HG03159 (cell line): ENCODE measurements around the gene IGF1R.
"Not testable (repeated sequence)": the region's sequence is repeated elsewhere in the genome, so short reads cannot be mapped to it uniquely, and the experiment has no call there.

Experiments
- ATAC-seq: cut with Tn5 transposase; IDR thresholded peaks from one replicate; pipeline ENCODE4 v1.9.1; 2021; ENCODE audit warnings: mild to moderate bottlenecking, moderate library complexity; ENCODE audit not compliant: unreplicated experiment

The IGF1R gene

DNA sequence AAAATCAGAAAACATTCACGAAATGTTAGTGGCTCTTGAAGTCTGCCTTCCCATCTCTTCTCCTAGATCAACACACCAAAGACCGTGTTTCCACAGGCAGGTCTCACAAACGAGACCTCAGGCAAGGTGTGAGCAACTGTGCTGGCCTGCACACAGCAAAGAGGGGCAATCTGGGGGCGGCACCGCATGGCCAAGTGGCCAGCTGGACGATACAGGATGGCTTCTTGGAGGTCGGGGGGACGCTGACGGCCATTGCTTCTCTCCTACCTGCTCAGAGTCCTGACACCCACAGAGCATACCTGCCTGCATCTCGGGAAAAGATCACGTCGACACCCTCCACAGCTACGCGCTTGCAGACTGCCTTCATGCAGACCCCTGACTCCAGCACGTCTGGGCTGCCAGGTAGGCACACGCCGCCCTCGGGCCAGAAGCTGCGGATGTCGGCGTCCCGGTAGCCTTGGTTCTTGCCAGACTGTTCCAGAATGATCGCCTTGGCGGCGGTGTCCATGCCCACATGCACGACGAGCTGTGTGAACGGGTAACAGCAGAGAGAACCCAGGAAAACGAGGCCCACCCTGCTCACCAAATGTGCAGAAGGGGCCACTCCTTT lies 320.9 kb downstream of the IGF1R start:
- no peak for ATAC-seq

DNA sequence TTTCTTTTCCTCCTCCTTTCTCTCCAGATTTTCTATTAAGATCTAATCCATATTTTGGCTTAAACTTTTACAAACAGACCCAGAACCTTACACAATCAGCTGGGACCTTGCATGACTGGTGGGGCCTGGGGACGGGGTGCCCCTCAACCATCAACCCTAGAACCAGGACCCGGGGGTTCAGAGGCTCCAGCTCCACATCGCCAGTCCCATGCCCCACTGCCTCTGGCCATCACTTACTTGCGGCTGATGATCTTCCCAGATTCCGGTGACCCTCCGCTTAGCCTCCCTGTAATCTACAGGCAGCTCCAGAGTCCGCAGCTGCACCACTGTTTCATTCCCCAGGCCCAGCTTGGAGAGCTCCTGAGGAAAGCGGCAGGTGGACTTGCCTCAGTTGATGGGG lies 322.5 kb downstream of the IGF1R start:
- no peak for ATAC-seq

DNA sequence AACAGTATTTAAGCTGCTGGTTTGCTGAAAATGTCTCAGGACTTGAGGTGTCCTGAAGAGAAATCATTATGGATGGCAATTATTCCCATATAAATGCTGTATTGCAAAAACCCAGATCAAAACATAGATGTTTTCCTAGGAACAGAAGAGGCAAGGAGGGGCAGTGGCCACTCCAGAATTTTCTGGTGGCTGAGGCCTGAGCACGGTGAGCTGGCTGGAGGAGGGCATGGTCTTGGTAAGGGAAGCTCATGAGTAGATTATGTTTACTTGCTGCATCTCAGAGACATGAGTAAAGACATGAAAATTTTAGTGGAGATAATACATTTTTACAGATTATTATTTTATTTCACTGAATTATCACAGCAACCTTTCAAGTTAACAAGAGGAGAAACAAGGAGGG lies 328.2 kb downstream of the IGF1R start:
- no peak for ATAC-seq

DNA sequence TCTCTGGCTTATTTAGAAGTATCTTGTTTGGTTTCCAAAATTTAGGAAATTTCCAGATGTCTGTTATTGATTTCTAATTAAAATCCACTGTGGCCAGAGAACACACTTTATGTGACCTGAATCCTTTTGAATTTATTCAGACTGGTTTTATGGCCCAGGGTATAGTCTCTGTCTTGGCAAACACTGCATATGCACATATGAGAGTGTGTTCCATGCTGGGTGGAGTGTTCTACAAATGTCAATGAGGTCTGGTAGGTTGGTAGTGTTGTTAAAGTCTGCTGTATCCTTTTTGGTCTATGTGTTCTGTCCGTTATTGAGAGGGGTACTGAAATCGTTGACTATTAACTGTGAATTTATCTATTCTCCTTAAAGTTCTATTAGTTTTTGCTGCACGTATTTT lies 329.1 kb downstream of the IGF1R start:
- no peak for ATAC-seq

DNA sequence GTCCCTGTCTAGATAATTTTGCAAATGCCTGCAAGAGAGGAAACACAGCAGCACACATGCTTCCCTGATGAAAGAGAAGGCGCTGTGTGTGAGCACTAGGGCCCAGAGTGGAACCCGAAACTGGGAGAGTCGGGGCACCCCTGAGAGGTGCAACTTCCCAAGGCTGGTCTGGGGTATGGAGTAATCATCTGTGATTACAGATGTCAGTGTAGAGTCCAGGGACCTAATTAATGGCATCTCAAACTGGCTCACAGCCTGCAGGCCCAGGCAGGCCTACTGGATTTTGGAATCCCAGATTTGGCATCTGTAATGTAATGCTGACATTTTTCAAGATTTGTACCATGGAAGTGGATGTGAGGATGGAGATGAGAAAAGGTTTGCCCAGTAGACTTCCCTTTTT lies 329.8 kb downstream of the IGF1R start:
- no peak for ATAC-seq

DNA sequence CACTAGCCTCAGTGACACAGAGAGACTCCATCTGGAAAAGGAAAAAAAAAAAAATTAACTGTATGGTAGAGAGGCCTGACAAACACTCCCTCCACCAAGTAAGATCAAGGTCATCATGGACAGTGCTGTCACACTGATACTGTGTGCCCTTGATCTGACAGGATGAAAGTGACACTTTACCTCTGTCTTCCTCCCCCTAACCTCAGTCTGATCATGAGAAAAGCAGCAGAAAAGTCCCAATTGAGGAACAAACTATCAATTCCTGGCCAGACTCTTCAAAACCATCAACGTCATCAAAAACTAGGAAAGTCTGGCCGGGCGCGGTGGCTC lies 332.5 kb downstream of the IGF1R start:
- ATAC-seq, result no peak

DNA sequence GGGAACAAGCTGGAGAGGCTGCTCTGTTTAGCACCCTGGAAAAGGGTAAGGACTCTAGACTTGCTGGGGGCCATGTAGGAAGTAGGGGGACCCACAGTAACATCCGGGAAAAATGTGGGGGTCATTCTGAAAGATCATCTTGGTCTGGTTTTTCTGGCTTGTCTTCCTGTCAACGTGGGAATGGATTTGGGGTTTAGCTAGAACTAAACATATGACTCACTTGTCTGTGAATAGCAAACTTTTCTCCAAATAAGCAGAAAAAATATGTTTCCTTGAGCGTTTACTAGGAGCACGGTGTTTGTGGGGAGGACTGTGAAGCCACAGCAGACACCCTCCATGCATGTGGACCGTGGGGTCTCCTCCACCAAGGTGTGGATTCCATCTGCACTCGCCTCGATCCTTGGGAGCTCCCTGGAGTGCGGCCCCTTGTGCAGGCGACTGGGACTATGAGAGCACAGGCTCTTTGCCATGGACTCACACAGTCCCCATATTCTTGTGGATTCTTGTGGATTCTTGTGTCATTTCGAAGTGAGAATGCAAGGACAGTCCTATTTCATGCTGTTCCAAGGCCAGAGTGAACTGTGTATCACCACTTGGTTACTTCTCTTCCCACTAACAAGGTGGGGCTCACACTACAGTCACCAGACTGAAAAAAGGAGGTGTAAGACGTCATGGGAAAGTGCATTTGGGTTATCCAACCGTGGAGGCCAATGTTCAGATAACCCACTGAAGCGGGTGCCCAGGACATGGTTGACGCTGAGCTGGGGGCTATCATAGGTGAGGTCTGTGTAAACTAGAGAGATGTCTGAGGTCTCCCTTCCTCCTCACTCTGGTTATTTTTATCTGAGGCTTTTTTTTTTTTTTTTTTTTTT lies 333.7 kb downstream of the IGF1R start:
- no peak for ATAC-seq

DNA sequence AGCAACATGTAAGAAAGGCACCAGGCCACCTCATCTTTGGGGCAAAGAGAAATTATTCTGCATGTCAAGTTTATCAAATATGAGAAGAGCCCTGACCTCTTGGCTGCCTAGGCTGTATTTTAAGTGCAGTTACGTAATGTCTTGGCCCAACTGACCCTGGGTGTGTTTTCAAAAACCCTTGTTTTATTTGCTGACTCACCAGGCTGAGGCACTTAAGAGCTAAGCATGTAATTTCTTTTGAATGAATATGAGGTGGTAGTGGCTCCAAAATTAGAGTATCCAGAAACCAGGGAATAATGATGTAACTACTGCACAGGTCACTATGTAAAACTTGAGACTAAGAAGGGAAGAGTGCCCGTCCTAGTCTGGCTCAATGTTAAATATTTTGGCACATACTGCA lies 335.0 kb downstream of the IGF1R start:
- ATAC-seq, result no peak

DNA sequence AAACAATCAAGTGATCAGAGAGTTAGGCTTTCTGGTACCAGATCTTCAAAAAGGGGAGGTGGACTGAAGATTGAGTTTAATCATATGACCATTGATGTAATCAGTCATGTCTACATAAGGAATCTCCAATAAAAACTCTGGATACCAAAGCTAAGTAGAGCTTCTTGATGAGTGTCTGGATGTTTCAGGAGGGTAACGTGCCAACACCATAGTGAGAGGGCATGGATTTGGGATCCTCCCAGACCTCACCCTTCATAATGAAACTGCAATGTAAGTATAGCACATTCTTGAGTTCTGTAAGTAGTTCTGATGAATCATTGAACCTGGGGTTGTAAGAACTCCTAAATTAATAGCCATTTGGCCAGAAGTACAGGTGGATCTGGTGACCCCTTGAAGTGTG lies 337.9 kb downstream of the IGF1R start:
- ATAC-seq, result no peak

DNA sequence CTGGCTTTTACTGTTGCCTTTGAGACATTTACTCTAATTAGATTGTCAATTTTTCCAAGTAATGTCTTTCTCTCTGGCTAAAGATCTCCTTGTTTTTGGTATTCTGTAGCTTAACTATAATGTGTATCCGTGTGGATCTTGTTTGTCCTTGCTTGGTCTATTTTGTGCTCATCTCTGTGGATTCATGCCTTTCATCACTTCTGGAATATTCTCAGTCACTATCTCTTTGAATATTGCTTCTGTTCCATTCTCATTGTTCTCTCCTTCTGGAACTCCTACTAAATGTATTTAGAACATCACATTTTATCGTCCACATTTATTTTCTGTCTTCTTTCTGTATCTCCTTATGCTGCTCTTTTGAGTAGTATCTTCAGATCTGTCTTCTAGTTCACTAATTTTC lies 346.6 kb downstream of the IGF1R start:
- no peak for ATAC-seq

DNA sequence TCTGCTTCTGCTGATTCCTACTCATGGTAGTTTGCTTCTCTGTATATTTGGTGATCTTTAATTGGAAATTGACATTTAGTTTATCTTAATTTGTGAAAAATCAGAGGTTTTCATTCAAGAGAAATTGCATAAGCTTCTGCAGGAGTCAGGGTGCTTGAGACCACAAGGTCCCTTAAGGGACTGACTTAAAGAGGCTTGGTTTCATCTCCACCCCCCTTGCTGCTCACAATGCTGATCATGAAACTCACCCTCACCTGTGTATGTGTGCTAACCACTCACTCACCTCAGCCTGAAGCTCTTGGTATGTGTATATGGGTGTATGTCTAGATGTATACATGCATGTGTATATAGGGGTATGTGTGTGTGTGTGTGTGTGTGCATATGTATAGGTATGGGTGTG lies 347.8 kb downstream of the IGF1R start:
- ATAC-seq, result no peak

DNA sequence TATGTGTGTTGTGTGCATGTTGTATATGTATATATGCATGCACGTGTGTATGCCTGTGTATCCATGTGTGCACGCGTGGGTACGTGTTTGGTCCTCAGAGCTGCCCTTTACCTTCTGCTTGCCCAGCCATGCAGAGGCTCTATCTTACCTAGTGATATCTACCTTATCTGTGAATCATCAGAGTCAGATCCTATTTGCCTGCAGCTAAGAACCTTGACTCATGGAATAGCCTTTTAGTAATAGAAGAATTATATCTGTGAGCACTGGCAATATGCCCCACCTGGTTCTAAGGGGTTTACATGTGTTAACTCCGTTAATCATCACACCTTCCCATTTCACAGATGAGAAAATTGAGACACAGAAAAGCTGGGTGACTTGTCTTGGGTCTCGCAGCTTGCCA lies 348.3 kb downstream of the IGF1R start:
- ATAC-seq, result no peak

DNA sequence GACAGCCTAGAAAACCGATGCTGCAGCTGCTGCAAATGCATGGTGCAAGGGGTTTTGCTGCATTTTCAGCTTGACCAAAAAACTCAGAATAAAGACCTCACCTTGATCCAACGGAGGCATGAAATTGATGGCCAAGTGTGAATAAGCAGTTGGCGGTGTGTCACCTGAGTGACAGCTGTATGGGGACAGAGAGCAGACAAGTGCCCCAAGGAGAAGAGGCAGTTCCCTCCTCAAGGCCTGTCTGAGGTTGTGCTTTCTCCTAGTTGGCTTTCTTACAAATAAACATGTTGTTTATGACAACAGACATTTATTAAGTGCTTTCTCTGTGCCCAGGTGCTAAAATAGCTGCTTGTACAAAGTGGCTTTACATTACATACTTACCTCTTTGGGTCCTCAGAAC lies 349.0 kb downstream of the IGF1R start:
- ATAC-seq, result no peak

DNA sequence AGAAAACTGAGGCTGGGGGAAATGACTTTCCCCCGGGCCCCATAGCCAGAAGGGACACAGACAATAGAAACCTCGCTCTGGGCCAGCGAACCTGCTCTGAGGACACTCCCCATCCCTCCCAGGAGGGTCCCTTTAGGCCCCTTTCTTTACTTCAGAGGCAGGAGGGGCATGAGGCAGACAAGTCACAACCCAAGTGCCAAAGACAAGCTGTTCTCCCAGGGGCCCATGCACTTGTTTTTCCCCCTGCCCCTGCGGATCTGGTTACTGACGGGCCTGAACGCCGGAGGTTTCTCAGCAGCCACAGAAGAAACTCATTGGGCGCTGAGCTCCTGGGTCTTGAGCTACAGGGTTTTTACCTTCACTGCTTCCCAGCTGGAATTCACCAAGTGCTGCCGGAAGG lies 349.4 kb downstream of the IGF1R start:
- ATAC-seq, result no peak

DNA sequence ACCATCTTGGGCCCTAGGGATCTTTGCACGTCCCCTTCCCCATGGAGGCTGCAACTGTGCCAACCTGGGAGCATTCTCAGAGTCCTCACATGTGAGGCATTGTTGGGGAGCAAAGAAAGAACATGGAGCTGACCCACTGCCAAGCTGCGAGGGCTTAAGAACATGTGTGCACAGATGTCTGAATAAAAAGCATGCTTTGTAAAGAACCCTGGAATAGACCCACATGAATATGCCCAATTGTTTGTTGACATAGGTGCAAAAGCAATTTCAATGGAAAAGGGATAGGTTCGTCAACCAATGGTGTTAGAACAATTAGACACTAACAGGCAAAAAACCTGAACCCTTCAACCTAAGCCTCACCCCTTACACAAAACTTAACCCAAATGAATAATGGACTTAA lies 349.9 kb downstream of the IGF1R start:
- no peak for ATAC-seq

DNA sequence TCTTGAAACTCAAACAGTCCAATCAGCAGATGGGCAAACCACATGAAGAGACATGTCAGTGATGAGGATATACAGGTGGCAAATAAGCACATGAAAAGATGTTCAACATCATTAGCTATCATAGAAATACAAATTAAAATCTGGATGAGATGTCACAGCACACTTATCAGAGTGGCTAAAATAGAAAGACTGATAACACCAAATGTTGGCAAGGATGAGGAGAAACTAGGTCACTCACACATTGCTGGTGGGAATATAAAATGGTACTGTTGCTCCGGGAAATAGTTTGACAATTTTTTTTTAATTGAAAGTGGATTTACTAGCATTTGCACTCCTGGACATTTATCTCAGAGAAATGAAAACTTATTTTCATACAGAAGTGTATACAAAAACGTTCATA lies 350.9 kb downstream of the IGF1R start:
- ATAC-seq, result no peak

DNA sequence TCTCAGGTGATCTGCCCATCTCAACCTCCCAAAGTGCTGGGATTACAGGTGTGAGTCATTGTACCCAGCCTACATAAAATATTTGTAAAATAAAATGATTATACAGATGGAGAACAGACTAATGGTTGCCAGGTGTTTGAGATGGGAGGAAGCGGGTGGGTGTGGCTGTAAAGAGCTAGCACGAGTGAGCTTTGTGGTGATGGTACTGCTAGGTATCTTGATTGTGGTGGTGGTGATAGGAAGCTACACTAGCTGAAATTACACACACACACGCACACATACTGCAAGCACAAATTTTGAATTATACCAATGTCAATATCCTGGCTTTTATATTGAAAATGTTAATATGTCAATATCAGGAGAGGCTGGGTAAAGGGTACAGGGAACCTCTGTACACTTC lies 353.9 kb downstream of the IGF1R start:
- ATAC-seq, result no peak

DNA sequence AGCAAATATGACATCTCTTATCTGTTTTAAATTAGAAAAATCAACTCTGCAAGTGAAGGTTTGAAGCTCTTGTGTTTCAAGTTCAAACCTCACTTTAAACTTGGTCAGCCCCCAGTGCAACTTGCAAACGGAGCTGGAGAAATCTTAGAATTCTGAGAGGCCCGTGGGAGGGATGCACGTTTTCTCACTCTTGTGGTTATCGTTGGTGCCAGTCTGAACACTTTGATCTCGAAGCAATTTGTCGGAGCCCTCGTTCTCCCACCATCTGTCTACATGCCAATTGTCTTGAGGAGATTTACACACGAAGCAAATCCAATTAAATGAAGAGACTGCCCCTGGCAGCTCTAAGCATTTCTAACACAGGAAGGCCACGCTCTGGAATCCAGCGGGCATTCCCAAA lies 355.0 kb downstream of the IGF1R start:
- ATAC-seq, result not testable (repeated sequence)

DNA sequence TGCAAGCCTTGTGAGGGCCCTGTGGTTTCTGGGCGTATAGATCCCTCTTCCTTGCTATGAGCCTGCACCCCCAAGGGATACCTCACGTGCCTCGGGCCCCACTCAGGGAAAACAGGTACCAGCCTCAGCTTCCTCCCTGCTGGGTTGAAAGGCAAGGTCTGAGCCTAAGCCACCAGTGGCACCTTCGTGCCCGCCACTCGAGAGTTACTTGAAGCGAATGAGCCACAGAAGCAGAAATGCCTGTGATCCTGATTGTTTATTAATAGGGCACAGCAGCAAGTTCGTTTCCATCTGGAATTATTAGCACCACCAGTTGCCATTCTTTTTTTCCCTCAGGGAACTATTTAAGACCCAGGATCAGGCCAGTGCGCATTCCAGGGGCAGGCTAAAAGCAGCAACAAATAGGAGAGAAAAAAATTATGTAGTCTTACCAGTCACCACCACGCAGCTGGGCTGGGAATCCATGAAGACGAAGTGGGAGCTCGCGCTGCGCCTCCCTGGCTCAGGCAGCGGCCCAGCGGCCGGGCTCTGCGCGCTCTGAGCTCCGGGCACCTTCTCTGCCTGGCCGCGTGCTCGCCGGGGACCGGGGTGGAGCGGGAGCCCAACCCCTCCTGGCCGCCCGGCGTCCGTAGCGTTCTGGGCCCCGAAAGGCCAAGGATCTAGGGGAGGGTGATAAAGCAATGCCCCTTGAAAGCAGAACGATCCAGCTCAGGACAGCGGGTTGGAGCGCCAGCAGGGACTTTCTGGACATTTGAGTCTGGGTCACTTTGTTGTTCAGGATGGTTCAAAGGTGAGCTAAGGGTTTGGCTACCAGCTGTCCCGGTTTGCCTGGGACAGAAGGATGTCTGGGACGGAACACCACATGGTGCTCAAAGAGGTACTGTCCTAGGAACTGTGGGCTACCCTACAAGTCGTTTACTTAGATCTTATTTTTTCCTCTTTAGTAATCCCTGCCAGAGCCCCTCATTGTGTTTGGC lies 356.9 kb downstream of the IGF1R start:
- not testable (repeated sequence) for ATAC-seq

DNA sequence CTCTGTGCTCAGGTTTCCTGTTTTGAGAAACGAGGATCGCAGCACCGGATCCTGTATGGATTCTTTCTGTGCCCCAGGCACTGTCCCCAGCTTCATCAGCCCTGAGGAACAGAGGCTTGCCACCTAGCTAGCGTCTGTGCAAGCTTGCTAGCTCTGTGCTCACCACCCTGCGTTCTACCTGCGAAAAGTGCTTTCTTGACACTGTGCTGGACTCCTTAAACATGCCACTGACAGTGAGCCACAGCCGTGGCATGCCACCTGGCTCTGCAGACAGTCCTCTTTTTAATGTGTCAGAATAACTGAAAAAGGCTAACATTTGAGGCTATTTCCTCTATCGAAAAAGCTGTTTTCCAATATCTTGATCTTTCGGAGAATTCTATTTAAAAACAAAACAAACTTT lies 357.8 kb downstream of the IGF1R start:
- no peak for ATAC-seq

DNA sequence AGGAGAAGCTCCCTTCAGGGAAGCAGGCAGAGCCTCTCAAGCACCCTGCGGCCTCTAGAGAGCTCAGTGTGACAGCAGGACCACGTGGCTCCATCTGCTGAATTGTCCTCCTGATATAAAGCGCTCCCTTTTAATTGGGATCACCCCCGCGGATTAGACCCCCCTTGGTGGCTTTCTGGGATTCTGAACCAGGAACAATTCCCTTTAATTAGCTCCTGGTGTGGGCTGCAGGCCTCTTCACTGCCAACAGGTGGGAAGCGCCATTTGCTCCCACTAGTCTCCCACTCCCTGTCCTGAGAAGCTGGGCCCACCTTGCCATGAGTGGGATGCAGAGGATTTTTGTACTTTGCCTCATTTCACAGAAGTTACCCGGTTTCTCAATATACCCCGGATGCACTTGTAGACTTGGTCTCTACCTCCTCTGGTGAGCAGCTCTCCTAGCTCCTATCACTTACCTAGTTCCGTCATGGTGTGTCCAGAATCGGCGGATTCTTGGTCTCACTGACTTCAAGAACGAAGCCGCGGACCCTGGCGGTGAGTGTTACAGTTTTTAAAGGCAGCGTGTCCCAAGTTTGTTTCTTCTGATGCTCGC lies 358.7 kb downstream of the IGF1R start:
- ATAC-seq, result no peak
